PC-3 (cell line): ENCODE data around the gene NTN1. TPM values are rescaled to one million over a fixed set of nuclear protein-coding genes. Genes with fewer than 3 reads are reported as not detected.

ENCODE experiments used
- ATAC-seq: fragments of 200-7000 bp; cut with Tn5 transposase; 2 replicates; pipeline ENCODE4 v1.9.1; 2020; ENCODE audit warnings: mild to moderate bottlenecking, moderate library complexity
- BruUV-seq: library from RNA; stranded (reverse); fragments of 400-500 nt; replicated peaks from 2 replicates; lab custom pipeline; 2021; lab: Mats Ljungman, UMichigan
- CTCF ChIA-PET: fragments of 300-600 bp; sonication (Branson Sonifier 250); formaldehyde crosslinking; loops from one replicate; lab custom pipeline; 2022; ENCODE audit warnings: antibody characterized with exemption; lab: Charles Lee
- POLR2A ChIA-PET: fragments of 300-600 bp; sonication (Branson Sonifier 250); formaldehyde crosslinking; loops from one replicate; lab custom pipeline; 2022; ENCODE audit warnings: antibody characterized with exemption; ENCODE audit not compliant: unreplicated experiment; lab: Charles Lee
- DNase-seq: peaks from one replicate; pipeline ENCODE4 v3.0.0-alpha.2; 2015
- H2AFZ ChIP-seq: fragments of 300-600 bp; sonication (generic); 2 replicates; pipeline ENCODE4 v1.6.0; 2016; ENCODE audit warnings: antibody characterized with exemption, low read length
- H3F3A ChIP-seq: fragments of 300-600 bp; sonication (generic); one replicate; pipeline ENCODE4 v1.6.0; 2017; ENCODE audit warnings: antibody characterized with exemption, low read length, control low read depth, mild to moderate bottlenecking; ENCODE audit not compliant: unreplicated experiment
- H3K27ac ChIP-seq: fragments of 300-600 bp; sonication (generic); 2 replicates; pipeline ENCODE4 v1.5.1; 2016; ENCODE audit warnings: mild to moderate bottlenecking, low read length
- H3K27me3 ChIP-seq: fragments of 300-600 bp; sonication (generic); 2 replicates; pipeline ENCODE4 v1.6.1; 2016; ENCODE audit warnings: low read length, mixed read lengths
- H3K36me3 ChIP-seq: fragments of 300-600 bp; sonication (generic); 2 replicates; pipeline ENCODE4 v1.6.1; 2016; ENCODE audit warnings: low read depth, mixed run types, low read length, mixed read lengths
- H3K4me1 ChIP-seq: fragments of 300-600 bp; sonication (generic); 2 replicates; pipeline ENCODE4 v1.5.1; 2016; ENCODE audit warnings: low read length; ENCODE audit not compliant: insufficient read depth
- H3K4me2 ChIP-seq: fragments of 300-600 bp; sonication (generic); 2 replicates; pipeline ENCODE4 v1.6.0; 2016; ENCODE audit warnings: low read length
- H3K4me3 ChIP-seq: fragments of 300-600 bp; sonication (generic); 2 replicates; pipeline ENCODE4 v1.5.1; 2016; ENCODE audit warnings: mild to moderate bottlenecking, low read length, mixed read lengths
- H3K79me2 ChIP-seq: fragments of 300-600 bp; sonication (generic); 2 replicates; pipeline ENCODE4 v1.6.1; 2017; ENCODE audit warnings: low read length, mixed read lengths
- H3K9ac ChIP-seq: fragments of 300-600 bp; sonication (generic); 2 replicates; pipeline ENCODE4 v1.6.0; 2016; ENCODE audit warnings: mild to moderate bottlenecking, low read length
- H3K9me2 ChIP-seq: fragments of 300-600 bp; sonication (generic); replicated peaks from 2 replicates; pipeline ENCODE4 v1.6.1; 2016; ENCODE audit warnings: mixed run types, low read length, mixed read lengths
- H3K9me3 ChIP-seq: fragments of 300-600 bp; sonication (generic); 2 replicates; pipeline ENCODE4 v1.6.1; 2016; ENCODE audit warnings: low read length, mixed read lengths
- H4K20me1 ChIP-seq: fragments of 300-600 bp; sonication (generic); 2 replicates; pipeline ENCODE4 v1.6.1; 2016; ENCODE audit warnings: low read length, mixed read lengths
- CTCF ChIP-seq: fragments of 300-600 bp; sonication (generic); conservative IDR thresholded peaks from 2 replicates; pipeline ENCODE4 v1.5.1; 2017; ENCODE audit warnings: antibody characterized with exemption, low read depth, mild to moderate bottlenecking, low read length
- EZH2 ChIP-seq: fragments of 300-600 bp; sonication (generic); IDR thresholded peaks from one replicate; pipeline ENCODE4 v1.6.1; 2017; ENCODE audit warnings: antibody characterized with exemption, mild to moderate bottlenecking, low read length; ENCODE audit not compliant: unreplicated experiment
- EZH2phosphoT487 ChIP-seq: fragments of 300-600 bp; sonication (generic); IDR thresholded peaks from 2 replicates; pipeline ENCODE4 v1.6.1; 2018; ENCODE audit warnings: mild to moderate bottlenecking, antibody characterized with exemption, low read length, borderline replicate concordance
- intact Hi-C: fragments of 100-400 bp; cut with micrococcal nuclease; formaldehyde crosslinking; loops from 2 replicates; pipeline ENCODE4 v1.9.0; 2023
- total RNA-seq: library from RNA; depleted of rRNA; stranded (reverse); fragments of >200 nt; gene quantifications from 2 replicates; pipeline ENCODE4 v1.2.3, GENCODE V29; 2014

NTN1 gene
- total RNA-seq, 1 experiment from 2014 or later: 0.22 TPM

DNA sequence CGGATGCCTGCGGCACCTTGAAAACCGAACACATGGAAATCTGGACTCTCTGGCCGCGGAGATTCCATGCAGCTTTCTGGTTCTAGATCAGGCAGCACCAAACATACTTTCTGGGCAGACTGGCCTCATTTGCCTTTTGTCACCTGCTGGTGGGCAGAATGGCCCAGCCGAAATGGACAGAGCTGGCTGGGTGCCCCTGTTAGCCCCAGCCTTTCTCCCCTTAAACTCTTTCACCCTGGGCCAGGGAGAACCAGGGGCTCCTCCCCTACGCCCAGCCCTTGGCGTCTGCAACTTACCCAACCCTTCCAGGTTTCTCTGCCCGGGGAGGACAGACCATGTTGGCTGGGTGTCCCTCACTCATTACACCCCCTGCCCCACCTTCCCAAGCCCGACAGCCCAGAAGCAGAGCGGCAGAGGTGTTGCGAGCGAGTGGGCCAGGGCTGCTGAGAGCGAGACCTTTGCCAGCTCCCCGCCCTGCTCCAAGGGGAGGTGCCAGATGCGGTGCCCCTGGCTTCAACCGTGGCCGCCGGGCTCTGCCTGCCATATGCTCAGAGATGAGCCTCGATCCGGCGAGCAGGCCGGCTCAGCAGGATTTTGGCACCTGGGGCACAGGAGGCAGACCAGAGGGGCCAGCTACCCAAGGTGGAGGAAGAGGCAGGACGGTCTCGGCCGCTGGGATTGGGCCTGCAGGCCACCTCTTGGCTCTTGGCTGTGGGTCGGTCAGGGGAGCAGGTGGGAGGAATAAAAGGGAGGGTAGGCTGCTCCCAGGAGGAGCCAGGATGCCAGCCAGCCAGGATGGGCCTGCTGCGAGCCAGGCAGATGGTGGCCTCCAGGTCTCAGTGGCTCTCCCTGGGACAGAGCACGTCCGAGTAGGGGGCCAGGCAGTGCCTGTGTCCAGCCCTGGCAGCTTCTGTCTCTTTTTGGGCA is 191.3 kb downstream of the NTN1 start:
- Histone ChIP-seq H4K20me1 (no peaks in the 10 kb centered on the region), H3F3A (no peaks in the 10 kb centered on the region), H3K27ac (no peak overlapping the region), H3K79me2 (no peaks in the 10 kb centered on the region), H3K27me3 (no peaks in the 10 kb centered on the region), H3K9ac (no peak overlapping the region), H3K4me3 (no peak overlapping the region), H3K9me3 (no peaks in the 10 kb centered on the region), H3K4me2 (no peak overlapping the region), H3K9me2 (no peaks in the 10 kb centered on the region), H2AFZ (no peak overlapping the region), H3K4me1 (no peaks in the 10 kb centered on the region), H3K36me3 (no peaks in the 10 kb centered on the region)
- no peak for TF ChIP-seq EZH2
- TF ChIP-seq EZH2phosphoT487: no peak
- TF ChIP-seq CTCF: no peak
- ATAC-seq (no peak), DNase-seq (no peak)
- POLR2A ChIA-PET: no interaction called here
- CTCF ChIA-PET: no interaction called here
- intact Hi-C loops: no loop called here
- no TSS peak for BruUV-seq

DNA sequence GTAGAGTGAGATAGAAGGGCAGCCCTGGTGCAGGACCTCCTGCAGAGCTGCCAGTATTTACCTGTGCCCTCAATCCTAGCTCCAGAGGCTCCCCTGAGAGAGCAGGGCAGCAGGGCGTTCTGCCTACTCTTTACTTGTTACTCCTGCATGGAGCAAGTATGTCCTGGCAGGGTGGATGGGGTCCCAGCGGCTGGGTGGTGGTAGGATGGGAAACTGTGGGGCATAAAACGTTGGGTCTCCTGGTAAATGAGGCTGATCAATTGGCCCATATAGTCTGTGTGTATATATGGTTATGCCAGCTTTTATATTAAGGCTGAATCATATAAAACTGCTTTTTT is 192.0 kb downstream of the NTN1 start:
- Histone ChIP-seq H2AFZ (no peak overlapping the region), H3F3A (no peaks in the 10 kb centered on the region), H3K4me2 (no peak overlapping the region), H3K4me3 (no peak overlapping the region), H3K27ac (no peak overlapping the region), H3K27me3 (no peaks in the 10 kb centered on the region), H3K9me2 (no peaks in the 10 kb centered on the region), H3K9me3 (no peaks in the 10 kb centered on the region), H4K20me1 (no peaks in the 10 kb centered on the region), H3K79me2 (no peaks in the 10 kb centered on the region), H3K4me1 (no peaks in the 10 kb centered on the region), H3K9ac (no peak overlapping the region), H3K36me3 (no peaks in the 10 kb centered on the region)
- POLR2A ChIA-PET: no interaction called here
- TF ChIP-seq EZH2 (no peak), EZH2phosphoT487 (no peak), CTCF (no peak)
- ATAC-seq: no peak
- no TSS peak for BruUV-seq
- intact Hi-C loops: no loop called here
- CTCF ChIA-PET: no interaction called here
- no peak for DNase-seq

DNA sequence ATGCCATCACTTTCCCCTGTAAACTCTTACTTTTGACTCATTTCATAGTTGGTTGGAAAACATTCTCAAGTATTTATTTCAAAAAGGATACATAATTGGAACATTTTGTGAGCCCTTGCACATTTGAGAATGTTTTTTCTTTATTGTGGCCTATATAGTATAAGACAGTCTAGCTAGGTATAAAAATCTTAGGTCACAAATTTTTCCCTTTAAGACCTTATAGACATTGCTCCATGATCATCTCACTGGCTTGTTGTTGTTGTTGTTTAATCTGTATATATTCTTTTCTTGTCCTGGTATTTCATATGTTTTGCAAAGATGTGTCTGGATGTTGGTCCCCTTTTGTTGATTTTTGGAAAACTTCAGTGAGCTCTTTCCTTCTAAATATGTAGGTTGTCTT is 194.2 kb downstream of the NTN1 start:
- no peak for ATAC-seq
- CTCF ChIA-PET: no interaction called here
- H3K4me2 ChIP-seq: no peak overlapping the region
- H2AFZ ChIP-seq: no peak overlapping the region
- no peak for DNase-seq
- no peaks in the 10 kb centered on the region for H3K4me1 ChIP-seq
- POLR2A ChIA-PET: no interaction called here
- intact Hi-C loops: no loop called here
- H3K36me3 ChIP-seq: no peaks in the 10 kb centered on the region
- no peak overlapping the region for H3K27ac ChIP-seq
- H3K9ac ChIP-seq: no peak overlapping the region
- no TSS peak for BruUV-seq
- TF ChIP-seq CTCF: no peak
- no peak for TF ChIP-seq EZH2phosphoT487
- TF ChIP-seq EZH2: no peak
- H3K9me3 ChIP-seq: no peaks in the 10 kb centered on the region
- no peaks in the 10 kb centered on the region for H3K27me3 ChIP-seq
- H3F3A ChIP-seq: no peaks in the 10 kb centered on the region
- no peak overlapping the region for H3K4me3 ChIP-seq
- H3K79me2 ChIP-seq: no peaks in the 10 kb centered on the region
- H4K20me1 ChIP-seq: no peaks in the 10 kb centered on the region
- H3K9me2 ChIP-seq: no peaks in the 10 kb centered on the region
